PFSK-1 (cell line): ENCODE measurements around the gene ZMIZ2.

Experiments
- FOXP2 ChIP-seq: optimal IDR thresholded peaks from 2 replicates; pipeline ENCODE3; 2011; ENCODE audit warnings: borderline replicate concordance, control low read depth, inconsistent platforms; ENCODE audit not compliant: insufficient read depth; ENCODE audit errors: extremely low read length, extremely low read depth
- POLR2AphosphoS5 ChIP-seq: IDR thresholded peaks from 2 replicates; pipeline ENCODE4 v1.6.1; 2012; ENCODE audit warnings: low read depth, mild to moderate bottlenecking, control low read depth, low read length, moderate library complexity
- SIN3A ChIP-seq: IDR thresholded peaks from 2 replicates; pipeline ENCODE4 v1.6.1; 2012; ENCODE audit warnings: mild to moderate bottlenecking, low read length, moderate library complexity, borderline replicate concordance; ENCODE audit not compliant: insufficient read depth
- TAF1 ChIP-seq: IDR thresholded peaks from 2 replicates; pipeline ENCODE4 v1.6.1; 2012; ENCODE audit warnings: low read length, control low read depth, borderline replicate concordance; ENCODE audit not compliant: insufficient read depth
- TF ChIP-seq, protein P1 (sequence below), 2 experiments: IDR thresholded peaks; 2 replicates each; pipeline versions ENCODE4 v1.6.1 to v1.8.0; 2011 to 2012; ENCODE audit warnings: low read depth in 2 of 2, low read length in 2 of 2, control low read depth in 1 of 2, inconsistent platforms in 1 of 2, mild to moderate bottlenecking in 1 of 2, moderate library complexity in 1 of 2; ENCODE audit not compliant: insufficient read depth in 1 of 2

DNA sequence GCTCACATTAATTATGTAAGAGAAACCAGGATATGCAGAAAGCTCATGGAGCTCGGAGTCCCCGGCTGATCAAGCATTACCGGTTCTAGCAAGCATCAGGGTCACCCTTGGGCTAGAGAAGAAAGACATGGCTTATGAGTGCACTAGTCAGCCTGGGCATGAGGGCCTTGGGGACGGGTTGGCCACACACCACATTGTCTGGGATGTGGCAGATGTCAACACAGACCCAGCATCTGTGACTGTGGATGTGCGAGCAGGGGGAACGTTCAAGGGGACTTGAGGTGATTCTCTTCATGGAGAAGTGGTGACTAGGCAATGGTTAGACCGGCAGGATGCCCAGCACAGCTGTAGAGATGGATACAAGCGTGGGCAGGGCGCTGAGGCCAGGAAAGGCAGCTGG lies 13.7 kb downstream of the ZMIZ2 start:
- TF ChIP-seq, protein P1, sequence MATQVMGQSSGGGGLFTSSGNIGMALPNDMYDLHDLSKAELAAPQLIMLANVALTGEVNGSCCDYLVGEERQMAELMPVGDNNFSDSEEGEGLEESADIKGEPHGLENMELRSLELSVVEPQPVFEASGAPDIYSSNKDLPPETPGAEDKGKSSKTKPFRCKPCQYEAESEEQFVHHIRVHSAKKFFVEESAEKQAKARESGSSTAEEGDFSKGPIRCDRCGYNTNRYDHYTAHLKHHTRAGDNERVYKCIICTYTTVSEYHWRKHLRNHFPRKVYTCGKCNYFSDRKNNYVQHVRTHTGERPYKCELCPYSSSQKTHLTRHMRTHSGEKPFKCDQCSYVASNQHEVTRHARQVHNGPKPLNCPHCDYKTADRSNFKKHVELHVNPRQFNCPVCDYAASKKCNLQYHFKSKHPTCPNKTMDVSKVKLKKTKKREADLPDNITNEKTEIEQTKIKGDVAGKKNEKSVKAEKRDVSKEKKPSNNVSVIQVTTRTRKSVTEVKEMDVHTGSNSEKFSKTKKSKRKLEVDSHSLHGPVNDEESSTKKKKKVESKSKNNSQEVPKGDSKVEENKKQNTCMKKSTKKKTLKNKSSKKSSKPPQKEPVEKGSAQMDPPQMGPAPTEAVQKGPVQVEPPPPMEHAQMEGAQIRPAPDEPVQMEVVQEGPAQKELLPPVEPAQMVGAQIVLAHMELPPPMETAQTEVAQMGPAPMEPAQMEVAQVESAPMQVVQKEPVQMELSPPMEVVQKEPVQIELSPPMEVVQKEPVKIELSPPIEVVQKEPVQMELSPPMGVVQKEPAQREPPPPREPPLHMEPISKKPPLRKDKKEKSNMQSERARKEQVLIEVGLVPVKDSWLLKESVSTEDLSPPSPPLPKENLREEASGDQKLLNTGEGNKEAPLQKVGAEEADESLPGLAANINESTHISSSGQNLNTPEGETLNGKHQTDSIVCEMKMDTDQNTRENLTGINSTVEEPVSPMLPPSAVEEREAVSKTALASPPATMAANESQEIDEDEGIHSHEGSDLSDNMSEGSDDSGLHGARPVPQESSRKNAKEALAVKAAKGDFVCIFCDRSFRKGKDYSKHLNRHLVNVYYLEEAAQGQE (IDR thresholded peaks at IDR 0.05; ENCODE audit: insufficient read depth in 1 of 2, low read depth in 2 of 2, low read length in 2 of 2) = no peak
- TF ChIP-seq POLR2AphosphoS5 (no peak), FOXP2 (no peak), TAF1 (no peak), SIN3A (no peak)
